Measurements from ENCODE around the gene SPOCK3. TPM values are rescaled to one million over a fixed set of nuclear protein-coding genes. Genes with fewer than 3 reads are reported as not detected.

SPOCK3 gene
- total RNA-seq, 1 experiment from 2014 or later = 0.24 TPM

GRCh38 chr4:166827629-166828028, 406.7 kb downstream of the SPOCK3 start:
- no peak overlapping the region for H3K27ac Mint-ChIP-seq
- CTCF ChIA-PET = no interaction called here
- H3K4me1 Mint-ChIP-seq = no peaks in the 10 kb centered on the region
- TF ChIP-seq, protein P1, sequence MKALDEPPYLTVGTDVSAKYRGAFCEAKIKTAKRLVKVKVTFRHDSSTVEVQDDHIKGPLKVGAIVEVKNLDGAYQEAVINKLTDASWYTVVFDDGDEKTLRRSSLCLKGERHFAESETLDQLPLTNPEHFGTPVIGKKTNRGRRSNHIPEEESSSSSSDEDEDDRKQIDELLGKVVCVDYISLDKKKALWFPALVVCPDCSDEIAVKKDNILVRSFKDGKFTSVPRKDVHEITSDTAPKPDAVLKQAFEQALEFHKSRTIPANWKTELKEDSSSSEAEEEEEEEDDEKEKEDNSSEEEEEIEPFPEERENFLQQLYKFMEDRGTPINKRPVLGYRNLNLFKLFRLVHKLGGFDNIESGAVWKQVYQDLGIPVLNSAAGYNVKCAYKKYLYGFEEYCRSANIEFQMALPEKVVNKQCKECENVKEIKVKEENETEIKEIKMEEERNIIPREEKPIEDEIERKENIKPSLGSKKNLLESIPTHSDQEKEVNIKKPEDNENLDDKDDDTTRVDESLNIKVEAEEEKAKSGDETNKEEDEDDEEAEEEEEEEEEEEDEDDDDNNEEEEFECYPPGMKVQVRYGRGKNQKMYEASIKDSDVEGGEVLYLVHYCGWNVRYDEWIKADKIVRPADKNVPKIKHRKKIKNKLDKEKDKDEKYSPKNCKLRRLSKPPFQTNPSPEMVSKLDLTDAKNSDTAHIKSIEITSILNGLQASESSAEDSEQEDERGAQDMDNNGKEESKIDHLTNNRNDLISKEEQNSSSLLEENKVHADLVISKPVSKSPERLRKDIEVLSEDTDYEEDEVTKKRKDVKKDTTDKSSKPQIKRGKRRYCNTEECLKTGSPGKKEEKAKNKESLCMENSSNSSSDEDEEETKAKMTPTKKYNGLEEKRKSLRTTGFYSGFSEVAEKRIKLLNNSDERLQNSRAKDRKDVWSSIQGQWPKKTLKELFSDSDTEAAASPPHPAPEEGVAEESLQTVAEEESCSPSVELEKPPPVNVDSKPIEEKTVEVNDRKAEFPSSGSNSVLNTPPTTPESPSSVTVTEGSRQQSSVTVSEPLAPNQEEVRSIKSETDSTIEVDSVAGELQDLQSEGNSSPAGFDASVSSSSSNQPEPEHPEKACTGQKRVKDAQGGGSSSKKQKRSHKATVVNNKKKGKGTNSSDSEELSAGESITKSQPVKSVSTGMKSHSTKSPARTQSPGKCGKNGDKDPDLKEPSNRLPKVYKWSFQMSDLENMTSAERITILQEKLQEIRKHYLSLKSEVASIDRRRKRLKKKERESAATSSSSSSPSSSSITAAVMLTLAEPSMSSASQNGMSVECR (CRISPR knock-in tag; IDR thresholded peaks at IDR 0.05; ENCODE audit: borderline replicate concordance) = no peak
- TF ChIP-seq MLX (CRISPR knock-in tag; IDR thresholded peaks at IDR 0.05) (no peak), ZNF232 (CRISPR knock-in tag; IDR thresholded peaks at IDR 0.05) (no peak), GRHL2 (CRISPR knock-in tag; IDR thresholded peaks at IDR 0.05; ENCODE audit: insufficient replicate concordance, severe bottlenecking) (no peak), FOXJ3 (CRISPR knock-in tag; IDR thresholded peaks at IDR 0.05; ENCODE audit: borderline replicate concordance) (no peak)
- TF ChIP-seq, protein P2, sequence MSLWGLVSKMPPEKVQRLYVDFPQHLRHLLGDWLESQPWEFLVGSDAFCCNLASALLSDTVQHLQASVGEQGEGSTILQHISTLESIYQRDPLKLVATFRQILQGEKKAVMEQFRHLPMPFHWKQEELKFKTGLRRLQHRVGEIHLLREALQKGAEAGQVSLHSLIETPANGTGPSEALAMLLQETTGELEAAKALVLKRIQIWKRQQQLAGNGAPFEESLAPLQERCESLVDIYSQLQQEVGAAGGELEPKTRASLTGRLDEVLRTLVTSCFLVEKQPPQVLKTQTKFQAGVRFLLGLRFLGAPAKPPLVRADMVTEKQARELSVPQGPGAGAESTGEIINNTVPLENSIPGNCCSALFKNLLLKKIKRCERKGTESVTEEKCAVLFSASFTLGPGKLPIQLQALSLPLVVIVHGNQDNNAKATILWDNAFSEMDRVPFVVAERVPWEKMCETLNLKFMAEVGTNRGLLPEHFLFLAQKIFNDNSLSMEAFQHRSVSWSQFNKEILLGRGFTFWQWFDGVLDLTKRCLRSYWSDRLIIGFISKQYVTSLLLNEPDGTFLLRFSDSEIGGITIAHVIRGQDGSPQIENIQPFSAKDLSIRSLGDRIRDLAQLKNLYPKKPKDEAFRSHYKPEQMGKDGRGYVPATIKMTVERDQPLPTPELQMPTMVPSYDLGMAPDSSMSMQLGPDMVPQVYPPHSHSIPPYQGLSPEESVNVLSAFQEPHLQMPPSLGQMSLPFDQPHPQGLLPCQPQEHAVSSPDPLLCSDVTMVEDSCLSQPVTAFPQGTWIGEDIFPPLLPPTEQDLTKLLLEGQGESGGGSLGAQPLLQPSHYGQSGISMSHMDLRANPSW (CRISPR knock-in tag; conservative IDR thresholded peaks at IDR 0.05; ENCODE audit: low read depth) = no peak
- TF ChIP-seq, protein P3, sequence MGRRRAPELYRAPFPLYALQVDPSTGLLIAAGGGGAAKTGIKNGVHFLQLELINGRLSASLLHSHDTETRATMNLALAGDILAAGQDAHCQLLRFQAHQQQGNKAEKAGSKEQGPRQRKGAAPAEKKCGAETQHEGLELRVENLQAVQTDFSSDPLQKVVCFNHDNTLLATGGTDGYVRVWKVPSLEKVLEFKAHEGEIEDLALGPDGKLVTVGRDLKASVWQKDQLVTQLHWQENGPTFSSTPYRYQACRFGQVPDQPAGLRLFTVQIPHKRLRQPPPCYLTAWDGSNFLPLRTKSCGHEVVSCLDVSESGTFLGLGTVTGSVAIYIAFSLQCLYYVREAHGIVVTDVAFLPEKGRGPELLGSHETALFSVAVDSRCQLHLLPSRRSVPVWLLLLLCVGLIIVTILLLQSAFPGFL (CRISPR knock-in tag; IDR thresholded peaks at IDR 0.05; ENCODE audit: borderline replicate concordance) = no peak
- no peaks in the 10 kb centered on the region for H3K36me3 Mint-ChIP-seq
- peaks cover 10% of the 10 kb centered on the region for H3K9me3 Mint-ChIP-seq
- H3K4me3 Mint-ChIP-seq = no peak overlapping the region
- no peak for ATAC-seq
- no peaks in the 10 kb centered on the region for H3K27me3 Mint-ChIP-seq (ENCODE audit: low read depth)
- no peak for DNase-seq (ENCODE audit: low spot score)
- POLR2A ChIA-PET = no interaction called here

GRCh38 chr4:166827167-166827566, 407.1 kb downstream of the SPOCK3 start:
- no peaks in the 10 kb centered on the region for H3K36me3 Mint-ChIP-seq
- no peaks in the 10 kb centered on the region for H3K4me1 Mint-ChIP-seq
- DNase-seq (ENCODE audit: low spot score) (no peak), ATAC-seq (no peak)
- H3K27ac Mint-ChIP-seq = no peak overlapping the region
- ChIA-PET CTCF (no interaction called here), POLR2A (no interaction called here)
- peaks cover 5% of the 10 kb centered on the region for H3K9me3 Mint-ChIP-seq
- TF ChIP-seq NR3C1 (CRISPR knock-in tag; conservative IDR thresholded peaks at IDR 0.05; ENCODE audit: low read depth) (no peak), RORB (CRISPR knock-in tag; IDR thresholded peaks at IDR 0.05) (peak; percentile 91; the same call in 1 of the 2 replicates)
- H3K27me3 Mint-ChIP-seq (ENCODE audit: low read depth) = no peaks in the 10 kb centered on the region
- H3K4me3 Mint-ChIP-seq = no peak overlapping the region

DNA sequence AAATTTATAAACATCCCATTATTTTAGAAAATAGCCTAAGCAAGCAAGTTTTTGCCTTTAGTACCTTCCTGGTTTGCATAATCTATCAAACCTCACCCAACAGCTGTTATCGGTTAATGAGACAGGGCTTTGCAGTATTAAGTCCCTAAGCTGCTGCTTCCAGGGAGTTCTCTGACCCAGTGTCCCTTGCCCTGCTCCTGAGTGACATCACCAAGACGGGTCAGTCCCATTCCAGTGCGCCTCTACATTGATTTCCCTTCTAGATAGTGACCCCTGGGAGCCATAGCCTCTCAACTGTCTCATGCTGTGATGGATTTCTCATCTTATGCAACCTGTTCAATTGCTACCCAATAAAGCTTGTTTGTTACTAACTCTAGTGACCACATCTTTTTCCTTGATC, 410.4 kb downstream of the SPOCK3 start:
- peaks cover 4% of the 10 kb centered on the region; the same call in 1 of the 2 replicates for H3K9me3 Mint-ChIP-seq
- H3K36me3 Mint-ChIP-seq = no peaks in the 10 kb centered on the region; the same call in 1 of the 2 replicates
- POLR2A ChIA-PET = no interaction called here
- CTCF ChIA-PET = no interaction called here
- no peak overlapping the region for H3K4me3 Mint-ChIP-seq
- no peak overlapping the region for H3K27ac Mint-ChIP-seq
- DNase-seq (ENCODE audit: low spot score) (no peak), ATAC-seq (no peak)
- no peaks in the 10 kb centered on the region for H3K27me3 Mint-ChIP-seq (ENCODE audit: low read depth)
- no peaks in the 10 kb centered on the region for H3K4me1 Mint-ChIP-seq
- TF ChIP-seq, protein P4, sequence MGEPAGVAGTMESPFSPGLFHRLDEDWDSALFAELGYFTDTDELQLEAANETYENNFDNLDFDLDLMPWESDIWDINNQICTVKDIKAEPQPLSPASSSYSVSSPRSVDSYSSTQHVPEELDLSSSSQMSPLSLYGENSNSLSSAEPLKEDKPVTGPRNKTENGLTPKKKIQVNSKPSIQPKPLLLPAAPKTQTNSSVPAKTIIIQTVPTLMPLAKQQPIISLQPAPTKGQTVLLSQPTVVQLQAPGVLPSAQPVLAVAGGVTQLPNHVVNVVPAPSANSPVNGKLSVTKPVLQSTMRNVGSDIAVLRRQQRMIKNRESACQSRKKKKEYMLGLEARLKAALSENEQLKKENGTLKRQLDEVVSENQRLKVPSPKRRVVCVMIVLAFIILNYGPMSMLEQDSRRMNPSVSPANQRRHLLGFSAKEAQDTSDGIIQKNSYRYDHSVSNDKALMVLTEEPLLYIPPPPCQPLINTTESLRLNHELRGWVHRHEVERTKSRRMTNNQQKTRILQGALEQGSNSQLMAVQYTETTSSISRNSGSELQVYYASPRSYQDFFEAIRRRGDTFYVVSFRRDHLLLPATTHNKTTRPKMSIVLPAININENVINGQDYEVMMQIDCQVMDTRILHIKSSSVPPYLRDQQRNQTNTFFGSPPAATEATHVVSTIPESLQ (CRISPR knock-in tag; IDR thresholded peaks at IDR 0.05) = no peak
- TF ChIP-seq, protein P5, sequence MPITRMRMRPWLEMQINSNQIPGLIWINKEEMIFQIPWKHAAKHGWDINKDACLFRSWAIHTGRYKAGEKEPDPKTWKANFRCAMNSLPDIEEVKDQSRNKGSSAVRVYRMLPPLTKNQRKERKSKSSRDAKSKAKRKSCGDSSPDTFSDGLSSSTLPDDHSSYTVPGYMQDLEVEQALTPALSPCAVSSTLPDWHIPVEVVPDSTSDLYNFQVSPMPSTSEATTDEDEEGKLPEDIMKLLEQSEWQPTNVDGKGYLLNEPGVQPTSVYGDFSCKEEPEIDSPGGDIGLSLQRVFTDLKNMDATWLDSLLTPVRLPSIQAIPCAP (CRISPR knock-in tag; IDR thresholded peaks at IDR 0.05) = no peak
- TF ChIP-seq ZBTB21 (CRISPR knock-in tag; IDR thresholded peaks at IDR 0.05; ENCODE audit: borderline replicate concordance) (no peak), GRHL2 (CRISPR knock-in tag; IDR thresholded peaks at IDR 0.05; ENCODE audit: insufficient replicate concordance, severe bottlenecking) (no peak), MXD4 (CRISPR knock-in tag; IDR thresholded peaks at IDR 0.05; ENCODE audit: borderline replicate concordance) (no peak), CREB1 (CRISPR knock-in tag; IDR thresholded peaks at IDR 0.05) (no peak), RELA (CRISPR knock-in tag; IDR thresholded peaks at IDR 0.05; ENCODE audit: borderline replicate concordance) (no peak), ATF2 (CRISPR knock-in tag; IDR thresholded peaks at IDR 0.05; ENCODE audit: borderline replicate concordance, low read depth) (no peak)

Data from WTC11 (cell line).